OCI-LY1 (cell line): ENCODE data around the gene GOPC.

ENCODE experiments used
- H2AFZ ChIP-seq: fragments of 200-600 bp; sonication (generic), shearing (Covaris generic); 2 replicates; pipeline ENCODE4 v1.6.0; 2014; ENCODE audit warnings: antibody characterized with exemption, mild to moderate bottlenecking, low read length
- H3F3A ChIP-seq: fragments of 200-600 bp; sonication (generic), shearing (Covaris generic); 2 replicates; pipeline ENCODE4 v1.6.0; 2014; ENCODE audit warnings: mild to moderate bottlenecking, antibody characterized with exemption, low read length, moderate library complexity; ENCODE audit not compliant: insufficient read depth
- H3K27ac ChIP-seq: fragments of 200-600 bp; sonication (generic); 2 replicates; pipeline ENCODE4 v1.5.1; 2014; ENCODE audit warnings: low read length, mixed run types, mild to moderate bottlenecking, low read depth; ENCODE audit not compliant: poor library complexity, severe bottlenecking
- H3K27me3 ChIP-seq: fragments of 200-600 bp; sonication (generic); 2 replicates; pipeline ENCODE4 v1.6.0; 2014; ENCODE audit warnings: antibody characterized with exemption, mild to moderate bottlenecking, low read length, moderate library complexity; ENCODE audit not compliant: insufficient read depth
- H3K36me3 ChIP-seq: fragments of 200-600 bp; sonication (generic); 2 replicates; pipeline ENCODE4 v1.6.1; 2014; ENCODE audit warnings: mild to moderate bottlenecking, antibody characterized with exemption, low read length, moderate library complexity, mixed read lengths; ENCODE audit not compliant: insufficient read depth
- H3K4me1 ChIP-seq: fragments of 200-600 bp; sonication (generic); 2 replicates; pipeline ENCODE4 v1.5.1; 2014; ENCODE audit warnings: mild to moderate bottlenecking, low read length, moderate library complexity; ENCODE audit not compliant: insufficient read depth, severe bottlenecking
- H3K4me2 ChIP-seq: fragments of 200-600 bp; sonication (generic), shearing (Covaris generic); 2 replicates; pipeline ENCODE4 v1.6.1; 2014; ENCODE audit warnings: low read length
- H3K4me3 ChIP-seq: fragments of 200-600 bp; sonication (generic); 2 replicates; pipeline ENCODE4 v1.5.1; 2014; ENCODE audit warnings: low read length, low read depth, mild to moderate bottlenecking, mixed read lengths; ENCODE audit not compliant: poor library complexity, severe bottlenecking
- H3K79me2 ChIP-seq: fragments of 200-600 bp; shearing (Covaris generic); 2 replicates; pipeline ENCODE4 v1.6.1; 2016; ENCODE audit warnings: mixed run types, low read length, mixed read lengths; ENCODE audit not compliant: insufficient read depth
- H3K9ac ChIP-seq: fragments of 200-600 bp; sonication (generic), shearing (Covaris generic); 2 replicates; pipeline ENCODE4 v1.6.1; 2014; ENCODE audit warnings: mild to moderate bottlenecking, low read length, mixed read lengths
- H3K9me2 ChIP-seq: fragments of 200-600 bp; sonication (generic), shearing (Covaris generic); 2 replicates; pipeline ENCODE4 v1.6.1; 2014; ENCODE audit warnings: low read depth, mild to moderate bottlenecking, low read length, mixed read lengths
- H3K9me3 ChIP-seq: fragments of 200-600 bp; shearing (Covaris generic); 2 replicates; pipeline ENCODE4 v1.6.1; 2014; ENCODE audit warnings: low read length, mixed read lengths
- H4K20me1 ChIP-seq: fragments of 200-600 bp; sonication (generic), shearing (Covaris generic); 2 replicates; pipeline ENCODE4 v1.6.0; 2016; ENCODE audit warnings: mild to moderate bottlenecking, low read length; ENCODE audit not compliant: insufficient read depth
- EZH2 ChIP-seq: fragments of 200-600 bp; sonication (generic), shearing (Covaris generic); IDR thresholded peaks from 2 replicates; pipeline ENCODE4 v1.8.0; 2017; ENCODE audit warnings: borderline replicate concordance, mixed run types, mild to moderate bottlenecking, antibody characterized with exemption, low read length, moderate library complexity, mixed read lengths
- TF ChIP-seq, protein P1 (sequence below): fragments of 200-600 bp; sonication (generic), shearing (Covaris generic); IDR thresholded peaks from 2 replicates; pipeline ENCODE4 v1.5.1; 2017; ENCODE audit warnings: mild to moderate bottlenecking, antibody characterized with exemption, low read length, moderate library complexity, mixed read lengths

GOPC gene

DNA sequence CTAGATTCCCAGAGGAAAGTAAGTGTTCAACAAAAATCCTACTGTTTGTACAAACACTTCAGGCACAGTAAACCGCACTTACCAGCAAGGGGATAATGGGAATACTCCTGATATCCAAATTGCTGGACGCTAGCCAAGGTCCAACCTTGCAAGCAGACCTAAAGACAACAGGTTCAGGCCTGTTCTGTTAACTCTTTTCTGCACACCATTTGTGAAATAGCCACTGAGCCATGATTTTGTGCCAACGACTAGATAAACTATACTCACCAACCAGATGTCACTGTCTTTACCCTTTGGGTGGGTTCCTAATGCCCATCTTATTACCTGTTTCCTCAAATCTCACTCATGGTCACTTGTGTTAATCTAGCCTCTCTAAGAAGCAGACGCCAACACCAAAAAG is 43.5 kb downstream of the GOPC start:
- Histone ChIP-seq H4K20me1 (no peaks in the 10 kb centered on the region), H3K27ac (no peak overlapping the region), H3K4me1 (peaks cover 5% of the 10 kb centered on the region), H3K9ac (no peak overlapping the region), H3K9me3 (no peaks in the 10 kb centered on the region), H3K36me3 (peaks cover 22% of the 10 kb centered on the region; the same call in 1 of the 2 replicates), H2AFZ (no peak overlapping the region), H3K27me3 (no peaks in the 10 kb centered on the region), H3F3A (no peaks in the 10 kb centered on the region; the same call in 1 of the 2 replicates), H3K79me2 (no peaks in the 10 kb centered on the region), H3K4me2 (no peak overlapping the region), H3K9me2 (no peaks in the 10 kb centered on the region), H3K4me3 (no peak overlapping the region)
- TF ChIP-seq, protein P1, sequence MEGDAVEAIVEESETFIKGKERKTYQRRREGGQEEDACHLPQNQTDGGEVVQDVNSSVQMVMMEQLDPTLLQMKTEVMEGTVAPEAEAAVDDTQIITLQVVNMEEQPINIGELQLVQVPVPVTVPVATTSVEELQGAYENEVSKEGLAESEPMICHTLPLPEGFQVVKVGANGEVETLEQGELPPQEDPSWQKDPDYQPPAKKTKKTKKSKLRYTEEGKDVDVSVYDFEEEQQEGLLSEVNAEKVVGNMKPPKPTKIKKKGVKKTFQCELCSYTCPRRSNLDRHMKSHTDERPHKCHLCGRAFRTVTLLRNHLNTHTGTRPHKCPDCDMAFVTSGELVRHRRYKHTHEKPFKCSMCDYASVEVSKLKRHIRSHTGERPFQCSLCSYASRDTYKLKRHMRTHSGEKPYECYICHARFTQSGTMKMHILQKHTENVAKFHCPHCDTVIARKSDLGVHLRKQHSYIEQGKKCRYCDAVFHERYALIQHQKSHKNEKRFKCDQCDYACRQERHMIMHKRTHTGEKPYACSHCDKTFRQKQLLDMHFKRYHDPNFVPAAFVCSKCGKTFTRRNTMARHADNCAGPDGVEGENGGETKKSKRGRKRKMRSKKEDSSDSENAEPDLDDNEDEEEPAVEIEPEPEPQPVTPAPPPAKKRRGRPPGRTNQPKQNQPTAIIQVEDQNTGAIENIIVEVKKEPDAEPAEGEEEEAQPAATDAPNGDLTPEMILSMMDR = no peak
- no peak for TF ChIP-seq EZH2

DNA sequence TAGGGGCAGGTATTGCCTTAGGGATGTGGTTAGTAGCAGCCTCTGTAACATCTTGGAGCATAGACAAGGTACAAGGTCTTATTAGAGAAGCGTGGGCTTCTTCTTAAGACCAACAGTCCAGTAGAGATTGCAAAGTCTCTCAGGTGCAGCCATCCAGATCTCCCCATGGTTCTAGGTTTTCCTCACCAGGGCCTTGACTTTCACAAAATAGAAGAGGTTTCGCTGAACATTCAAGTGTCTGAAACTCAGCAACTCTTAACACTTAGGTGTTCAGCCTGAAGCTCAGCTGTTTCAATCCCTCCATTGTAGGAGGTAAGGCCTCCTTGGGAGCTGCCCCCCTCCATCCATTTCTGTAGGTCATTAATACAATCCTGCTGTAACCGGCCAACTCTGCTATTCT is 44.4 kb downstream of the GOPC start:
- Histone ChIP-seq H2AFZ (no peak overlapping the region), H3K9me2 (no peaks in the 10 kb centered on the region), H3K27ac (no peak overlapping the region), H3K4me1 (peaks cover 5% of the 10 kb centered on the region), H3K9me3 (no peaks in the 10 kb centered on the region), H3K4me2 (no peak overlapping the region), H3F3A (no peaks in the 10 kb centered on the region; the same call in 1 of the 2 replicates), H3K79me2 (no peaks in the 10 kb centered on the region), H4K20me1 (no peaks in the 10 kb centered on the region), H3K27me3 (no peaks in the 10 kb centered on the region), H3K9ac (no peak overlapping the region), H3K4me3 (no peak overlapping the region), H3K36me3 (peaks cover 15% of the 10 kb centered on the region; the same call in 1 of the 2 replicates)
- TF ChIP-seq, protein P1 = no peak
- no peak for TF ChIP-seq EZH2

DNA sequence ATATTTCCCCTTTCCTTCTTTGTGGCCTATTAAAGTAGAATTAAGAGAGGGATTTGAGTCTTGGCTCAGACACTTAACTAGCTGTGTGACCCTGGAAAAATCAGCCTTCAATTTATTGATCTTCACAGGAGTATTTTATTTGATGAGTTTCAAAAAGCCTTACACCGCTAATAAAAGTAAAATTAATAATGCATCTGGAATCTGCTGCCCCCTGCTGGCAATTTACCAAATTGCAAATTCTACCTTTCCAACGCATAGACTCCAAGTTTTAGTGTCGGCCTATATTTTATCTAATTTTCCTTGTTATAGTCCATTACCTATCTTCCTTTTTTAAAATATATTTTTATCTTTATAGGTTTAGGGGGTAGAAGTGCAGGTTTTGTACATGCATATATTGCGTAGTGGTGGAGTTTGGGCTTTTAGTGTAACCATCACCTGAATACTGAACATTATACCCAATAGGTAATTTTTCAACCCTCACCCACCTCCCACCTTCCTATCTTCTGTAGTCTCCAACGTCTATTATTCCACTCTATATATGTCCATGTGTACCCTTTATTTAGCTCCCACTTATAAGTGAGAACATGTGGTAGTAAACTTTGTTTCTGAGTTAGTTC is 46.3 kb downstream of the GOPC start:
- no peak overlapping the region for H3K4me2 ChIP-seq
- H2AFZ ChIP-seq = no peak overlapping the region
- H3K9ac ChIP-seq = no peak overlapping the region

More for the DNA sequence above, 46.3 kb downstream of the GOPC start:
- H3K27ac ChIP-seq = no peak overlapping the region
- no peaks in the 10 kb centered on the region for H3K27me3 ChIP-seq
- peaks cover 5% of the 10 kb centered on the region for H3K4me1 ChIP-seq
- TF ChIP-seq, protein P1 = peak; percentile 70
- TF ChIP-seq EZH2 = no peak
- H4K20me1 ChIP-seq = no peaks in the 10 kb centered on the region
- no peaks in the 10 kb centered on the region for H3K9me2 ChIP-seq
- H3K36me3 ChIP-seq = 0 out of 2 replicates have a peak, but pooled peaks cover 1% of the 10 kb centered on the region
- H3F3A ChIP-seq = no peaks in the 10 kb centered on the region; the same call in 1 of the 2 replicates
- H3K79me2 ChIP-seq = no peaks in the 10 kb centered on the region
- no peaks in the 10 kb centered on the region for H3K9me3 ChIP-seq
- H3K4me3 ChIP-seq = no peak overlapping the region
